VCaP (cell line): ENCODE measurements around the gene CIAO1.
A peak's percentile ranks its signal among the peaks of the same experiment; 100 is the strongest.

Experiments
- H3K27ac ChIP-seq: fragments of 450-650 bp; 2 replicates; pipeline ENCODE4 v1.5.1; 2017
- TF ChIP-seq, protein P1 (sequence below): fragments of 450-650 bp; conservative IDR thresholded peaks from 2 replicates; pipeline ENCODE4 v1.5.1; 2017; ENCODE audit warnings: mild to moderate bottlenecking, moderate library complexity

The CIAO1 gene

DNA sequence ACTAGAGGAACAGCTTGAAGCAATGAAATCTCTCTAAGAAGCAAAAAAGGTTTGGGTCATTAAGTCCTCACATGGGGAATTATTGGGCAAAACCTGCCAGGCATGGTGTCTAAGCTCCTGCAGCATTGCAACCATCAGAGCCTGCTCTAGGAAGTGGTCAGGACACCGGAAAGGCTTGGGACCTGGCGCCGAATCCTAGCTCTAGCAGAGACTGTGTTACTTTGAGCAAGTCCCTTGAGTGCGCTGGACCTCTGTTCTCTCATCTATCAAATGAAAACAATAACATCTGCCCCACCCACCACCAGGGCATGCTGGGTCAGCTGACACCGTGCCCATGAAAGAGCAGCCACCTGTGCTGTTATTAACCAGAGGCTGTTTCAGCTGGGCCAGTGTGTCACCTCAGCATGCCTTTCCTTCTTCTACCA lies 6.5 kb upstream of the CIAO1 start:
- TF ChIP-seq, protein P1, sequence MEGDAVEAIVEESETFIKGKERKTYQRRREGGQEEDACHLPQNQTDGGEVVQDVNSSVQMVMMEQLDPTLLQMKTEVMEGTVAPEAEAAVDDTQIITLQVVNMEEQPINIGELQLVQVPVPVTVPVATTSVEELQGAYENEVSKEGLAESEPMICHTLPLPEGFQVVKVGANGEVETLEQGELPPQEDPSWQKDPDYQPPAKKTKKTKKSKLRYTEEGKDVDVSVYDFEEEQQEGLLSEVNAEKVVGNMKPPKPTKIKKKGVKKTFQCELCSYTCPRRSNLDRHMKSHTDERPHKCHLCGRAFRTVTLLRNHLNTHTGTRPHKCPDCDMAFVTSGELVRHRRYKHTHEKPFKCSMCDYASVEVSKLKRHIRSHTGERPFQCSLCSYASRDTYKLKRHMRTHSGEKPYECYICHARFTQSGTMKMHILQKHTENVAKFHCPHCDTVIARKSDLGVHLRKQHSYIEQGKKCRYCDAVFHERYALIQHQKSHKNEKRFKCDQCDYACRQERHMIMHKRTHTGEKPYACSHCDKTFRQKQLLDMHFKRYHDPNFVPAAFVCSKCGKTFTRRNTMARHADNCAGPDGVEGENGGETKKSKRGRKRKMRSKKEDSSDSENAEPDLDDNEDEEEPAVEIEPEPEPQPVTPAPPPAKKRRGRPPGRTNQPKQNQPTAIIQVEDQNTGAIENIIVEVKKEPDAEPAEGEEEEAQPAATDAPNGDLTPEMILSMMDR: no peak

GRCh38 chr2:96260387-96261260 lies 5.4 kb upstream of the CIAO1 start:
- TF ChIP-seq, protein P1: peak; percentile 77
- H3K27ac ChIP-seq: peak overlapping the region; percentile 70

More for the DNA sequence above, 6.5 kb upstream of the CIAO1 start:
- peak overlapping the region; percentile 70 for H3K27ac ChIP-seq

DNA sequence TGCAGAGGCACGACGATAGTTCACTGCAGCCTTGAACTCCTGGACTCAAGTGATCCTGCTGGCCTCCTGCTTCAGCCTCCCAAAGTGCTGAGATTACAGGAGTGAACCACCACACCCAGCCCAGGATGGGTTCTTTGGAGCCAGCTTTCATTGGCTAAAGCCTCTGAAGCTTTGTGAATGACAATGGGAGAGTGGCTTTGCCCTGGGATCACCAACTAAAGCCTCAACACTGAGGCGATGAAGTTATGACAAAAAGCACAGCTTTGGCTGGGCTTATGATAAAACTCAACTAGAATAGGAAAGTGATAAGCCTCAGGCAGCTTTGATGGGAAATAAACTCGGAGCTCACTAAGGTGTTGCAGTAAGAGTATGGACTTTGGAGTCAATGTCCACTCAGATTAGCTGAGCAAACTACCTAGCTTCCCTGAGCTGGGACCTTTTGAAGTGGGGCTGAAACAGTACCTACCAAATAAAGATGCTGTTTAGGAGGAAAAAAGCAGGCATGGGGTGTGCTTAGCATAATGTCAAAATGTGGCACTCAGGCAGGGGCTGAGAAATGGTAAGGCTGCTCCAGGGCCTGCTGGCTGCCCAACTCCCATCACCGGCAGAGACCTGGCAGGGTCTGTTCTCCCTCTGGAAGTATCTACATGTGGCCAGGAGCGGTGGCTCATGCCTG lies 4.6 kb upstream of the CIAO1 start:
- peak overlapping the region; percentile 70 for H3K27ac ChIP-seq
- TF ChIP-seq, protein P1: no peak

DNA sequence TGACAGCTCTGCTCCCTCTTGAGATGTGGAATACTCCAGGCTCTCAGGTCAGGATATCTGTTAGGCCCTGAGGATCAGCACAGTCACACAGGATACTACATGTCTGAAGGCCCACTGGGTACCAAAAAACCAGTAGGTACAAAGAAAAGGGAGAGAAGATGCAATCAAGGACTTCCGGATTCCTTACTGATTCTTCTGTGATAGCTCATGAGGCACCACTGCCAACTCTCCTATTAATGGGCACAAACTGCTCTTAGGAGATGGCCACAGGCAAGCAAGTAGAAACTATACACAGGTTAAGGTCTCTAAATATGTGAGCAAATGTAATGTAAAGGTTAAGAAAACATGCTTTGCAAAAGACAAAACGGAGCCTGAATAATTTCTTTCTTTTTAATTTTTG lies 3.7 kb upstream of the CIAO1 start:
- TF ChIP-seq, protein P1: no peak
- no peak overlapping the region for H3K27ac ChIP-seq

DNA sequence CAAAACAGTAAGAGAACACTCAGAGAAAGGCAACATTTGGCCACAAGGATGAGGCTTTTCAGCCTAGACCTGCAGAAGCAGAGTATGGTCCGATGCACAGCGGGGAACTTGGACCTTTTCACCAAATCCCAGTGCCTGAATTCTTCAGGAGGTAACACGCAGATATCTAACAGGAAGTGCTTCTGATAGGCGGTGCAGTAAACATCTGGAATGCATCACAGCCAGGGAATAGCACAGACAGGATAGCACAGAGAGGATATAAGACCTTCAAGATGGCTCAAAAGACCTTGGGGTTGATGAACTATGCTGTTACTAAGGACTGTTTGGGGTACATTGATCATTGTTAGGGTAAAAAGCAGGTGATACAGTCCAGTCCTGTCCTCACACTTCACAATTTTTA lies 1.9 kb upstream of the CIAO1 start:
- H3K27ac ChIP-seq: no peak overlapping the region
- TF ChIP-seq, protein P1: no peak

GRCh38 chr2:96264656-96265348 lies 1.2 kb upstream of the CIAO1 start:
- H3K27ac ChIP-seq: peak overlapping the region; percentile 89
- TF ChIP-seq, protein P1: peak; percentile 34

GRCh38 chr2:96265349-96265839 lies 631 bp upstream of the CIAO1 start:
- TF ChIP-seq, protein P1: no peak
- H3K27ac ChIP-seq: peak overlapping the region; percentile 89
